GM23338 (cell line): Measurements from ENCODE around the gene MRPL1.

Experiments used
- CTCF ChIP-seq, 2 experiments: fragments of 200-600 bp in 1 of 2; sonication (generic) in 1 of 2; conservative IDR thresholded peaks; 2 replicates each; pipeline versions ENCODE4 v1.5.1 to v1.6.1; 2016 to 2017; ENCODE audit warnings: antibody characterized with exemption in 2 of 2, low read depth in 2 of 2, mild to moderate bottlenecking in 2 of 2, moderate library complexity in 1 of 2
- ETS1 ChIP-seq: IDR thresholded peaks from 2 replicates; pipeline ENCODE4 v1.6.1; 2016; ENCODE audit warnings: antibody characterized with exemption
- EZH2 ChIP-seq: fragments of 200-600 bp; sonication (generic); IDR thresholded peaks from one replicate; pipeline ENCODE4 v1.8.0; 2017; ENCODE audit warnings: antibody characterized with exemption, mild to moderate bottlenecking, low read depth; ENCODE audit not compliant: unreplicated experiment
- EZH2phosphoT487 ChIP-seq: fragments of 200-600 bp; sonication (generic); IDR thresholded peaks from one replicate; pipeline ENCODE4 v1.8.1; 2018; ENCODE audit warnings: antibody characterized with exemption; ENCODE audit not compliant: unreplicated experiment
- NANOG ChIP-seq: IDR thresholded peaks from 2 replicates; pipeline ENCODE4 v1.6.1; 2016; ENCODE audit warnings: antibody characterized with exemption, borderline replicate concordance
- POLR2AphosphoS5 ChIP-seq: IDR thresholded peaks from 2 replicates; pipeline ENCODE4 v1.6.1; 2016; ENCODE audit warnings: antibody characterized with exemption, low read depth
- REST ChIP-seq: IDR thresholded peaks from one replicate; pipeline ENCODE4 v1.6.1; 2018; ENCODE audit warnings: antibody characterized with exemption; ENCODE audit not compliant: unreplicated experiment

- TF ChIP-seq CTCF (conservative IDR thresholded peaks at IDR 0.05; ENCODE audit: low read depth in 2 of 2) (no peak), EZH2 (no peak), POLR2AphosphoS5 (no peak), EZH2phosphoT487 (no peak), REST (no peak), ETS1 (no peak), NANOG (no peak)
Measured at GRCh38 chr4:77917075-77917474, 54.4 kb downstream of the MRPL1 start.
